Spleen (tissue), 7 donors: Measurements from ENCODE around the gene NSFL1C.

ENCODE experiments used
- CTCF ChIP-seq, 11 experiments: fragments of 200-600 bp in 7 of 11; fragments of 450-650 bp in 4 of 11; sonication (generic) in 4 of 11; IDR thresholded peaks in 8 of 11; conservative IDR thresholded peaks in 3 of 11; 1 replicate in 7 of 11; 2 replicates in 4 of 11; pipeline versions ENCODE4 v1.4.0 to v1.8.0; 2016 to 2021; ENCODE audit warnings: antibody characterized with exemption in 11 of 11, inconsistent platforms in 4 of 11, mild to moderate bottlenecking in 1 of 11
- POLR2A ChIP-seq, 3 donors: fragments of 450-650 bp; IDR thresholded peaks; one replicate each; pipeline ENCODE4 v1.5.1; 2017; ENCODE audit warnings: antibody characterized with exemption in 3 of 3, mild to moderate bottlenecking in 1 of 3
- POLR2AphosphoS5 ChIP-seq, 3 donors: sonication (generic); formaldehyde crosslinking; IDR thresholded peaks; one replicate each; pipeline ENCODE4 v1.5.1; 2017; ENCODE audit warnings: antibody characterized with exemption in 3 of 3
- donor health status: DM: no; HTN: no; CAD: no; lungs with moderate emphysema.
- donor health status: DM: no; HTN: no; CAD: no.
- donor health status: DM: no; HTN: no; CAD: no.

GRCh38 chr20:1484438-1485116 lies 17.9 kb upstream of the NSFL1C start:
- TF ChIP-seq POLR2A (IDR thresholded peaks at IDR 0.05) (no peak), CTCF (IDR thresholded peaks at IDR 0.05 in 8 of 11, conservative IDR thresholded peaks at IDR 0.05 in 3 of 11) (no peak), POLR2AphosphoS5 (IDR thresholded peaks at IDR 0.05) (no peak)
